ENCODE results near the gene MEAF6.

DNA sequence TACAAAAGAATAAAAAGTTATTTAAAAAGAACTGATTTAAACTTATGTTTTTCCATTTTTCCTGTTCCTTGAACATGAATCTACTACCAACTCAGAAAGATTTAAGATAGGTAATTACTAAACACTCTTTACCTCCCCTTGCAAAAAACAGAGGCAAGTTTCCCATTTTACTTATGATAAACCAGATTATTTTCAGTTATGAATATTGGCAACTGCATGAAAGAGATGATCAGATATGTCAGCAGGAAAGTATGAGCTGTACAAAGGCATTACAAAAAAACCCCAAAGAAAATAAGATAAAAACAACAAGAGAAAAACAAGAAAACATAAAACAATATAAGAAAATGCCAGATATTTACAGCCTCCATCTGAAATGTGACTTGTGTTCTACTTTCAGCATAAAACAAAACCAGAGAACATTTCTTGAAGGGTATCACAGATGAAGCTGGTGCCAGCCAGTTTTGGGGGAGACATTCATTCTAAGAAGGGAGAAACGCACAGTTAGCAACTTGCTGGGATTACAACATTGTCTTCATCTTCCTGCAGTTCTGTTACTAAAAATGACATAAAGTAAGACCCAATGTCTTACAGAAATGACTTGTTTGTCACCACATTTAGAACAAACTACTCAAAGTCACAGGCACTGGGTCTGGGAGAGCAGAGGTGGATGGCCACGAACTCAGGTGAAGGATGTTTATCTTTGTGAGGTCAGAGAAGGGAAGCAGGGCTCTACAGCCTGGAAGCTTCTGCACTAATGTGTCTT, 21.0 kb downstream of the MEAF6 start:
- TF ChIP-seq EP300 (IDR thresholded peaks at IDR 0.05) (no peak), POLR2AphosphoS5 (IDR thresholded peaks at IDR 0.05) (no peak)
- TF ChIP-seq, protein P1, sequence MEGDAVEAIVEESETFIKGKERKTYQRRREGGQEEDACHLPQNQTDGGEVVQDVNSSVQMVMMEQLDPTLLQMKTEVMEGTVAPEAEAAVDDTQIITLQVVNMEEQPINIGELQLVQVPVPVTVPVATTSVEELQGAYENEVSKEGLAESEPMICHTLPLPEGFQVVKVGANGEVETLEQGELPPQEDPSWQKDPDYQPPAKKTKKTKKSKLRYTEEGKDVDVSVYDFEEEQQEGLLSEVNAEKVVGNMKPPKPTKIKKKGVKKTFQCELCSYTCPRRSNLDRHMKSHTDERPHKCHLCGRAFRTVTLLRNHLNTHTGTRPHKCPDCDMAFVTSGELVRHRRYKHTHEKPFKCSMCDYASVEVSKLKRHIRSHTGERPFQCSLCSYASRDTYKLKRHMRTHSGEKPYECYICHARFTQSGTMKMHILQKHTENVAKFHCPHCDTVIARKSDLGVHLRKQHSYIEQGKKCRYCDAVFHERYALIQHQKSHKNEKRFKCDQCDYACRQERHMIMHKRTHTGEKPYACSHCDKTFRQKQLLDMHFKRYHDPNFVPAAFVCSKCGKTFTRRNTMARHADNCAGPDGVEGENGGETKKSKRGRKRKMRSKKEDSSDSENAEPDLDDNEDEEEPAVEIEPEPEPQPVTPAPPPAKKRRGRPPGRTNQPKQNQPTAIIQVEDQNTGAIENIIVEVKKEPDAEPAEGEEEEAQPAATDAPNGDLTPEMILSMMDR (IDR thresholded peaks at IDR 0.05), result no peak

All from upper lobe of left lung (tissue), 4 donors.